ENCODE results near the gene MGAT4B.

Gene MGAT4B

DNA sequence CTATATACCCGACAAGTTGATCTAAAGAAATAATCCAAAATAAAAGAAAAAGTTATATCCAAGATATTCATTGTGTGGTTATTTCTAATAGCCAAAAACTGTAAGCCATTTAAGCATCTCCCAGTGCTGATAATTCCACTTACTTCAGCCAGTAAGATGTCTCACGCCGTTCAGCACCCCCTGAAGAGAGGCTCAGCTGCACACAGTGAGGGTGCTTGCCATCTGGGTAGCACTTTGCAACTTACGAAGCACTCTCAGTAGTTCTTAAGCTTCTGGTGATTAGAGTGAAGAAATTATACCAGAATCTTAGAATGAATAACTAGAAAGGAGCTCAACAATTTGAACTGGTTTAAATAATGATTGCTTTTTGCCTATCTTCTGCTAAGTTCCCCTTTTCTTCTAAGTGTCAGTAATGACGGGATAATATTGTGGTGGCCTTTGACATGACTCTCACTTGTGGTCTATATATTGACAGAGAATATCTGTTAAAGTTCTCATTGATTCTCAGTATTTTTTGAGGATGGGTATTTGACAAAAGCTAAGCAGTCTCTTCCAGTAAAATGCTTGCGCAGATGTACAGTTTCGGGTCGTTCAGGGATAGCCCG, 39.1 kb downstream of the MGAT4B start:
- DNase-seq = no peak

DNA sequence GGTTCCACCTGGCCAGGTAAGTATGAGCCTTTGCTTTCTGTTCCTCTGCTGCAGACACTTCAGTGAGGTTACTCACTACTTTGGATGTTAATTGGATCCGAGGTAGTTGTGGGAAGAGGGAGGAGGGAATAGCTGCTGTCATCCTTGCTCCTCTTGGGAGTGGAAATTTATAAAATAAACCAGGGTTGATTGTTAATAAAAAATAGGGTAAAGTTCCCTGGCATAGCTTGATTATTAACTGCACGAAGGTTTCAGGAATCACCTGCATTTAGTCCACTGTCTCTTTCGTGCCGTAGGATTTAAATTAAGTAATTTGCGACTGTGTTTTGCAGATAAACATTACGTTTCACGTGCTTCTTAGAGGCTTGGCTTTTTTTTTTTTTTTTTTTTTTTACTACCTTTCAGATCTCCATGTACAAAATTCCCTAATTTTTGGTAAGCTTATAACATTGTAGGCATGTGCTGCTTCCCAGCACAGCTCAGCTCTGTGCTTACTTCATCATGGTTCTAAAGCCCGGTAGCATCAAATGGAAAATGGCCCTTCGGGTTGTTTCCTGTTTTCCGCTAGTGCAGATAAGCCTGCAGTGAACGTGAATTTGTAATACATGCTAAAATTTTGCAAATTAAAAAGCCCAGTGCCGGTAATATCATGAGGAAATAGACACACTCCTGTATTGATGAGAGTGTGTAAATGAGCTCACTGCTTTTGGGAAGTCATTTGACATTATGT, 39.8 kb downstream of the MGAT4B start:
- no peak for DNase-seq

DNA sequence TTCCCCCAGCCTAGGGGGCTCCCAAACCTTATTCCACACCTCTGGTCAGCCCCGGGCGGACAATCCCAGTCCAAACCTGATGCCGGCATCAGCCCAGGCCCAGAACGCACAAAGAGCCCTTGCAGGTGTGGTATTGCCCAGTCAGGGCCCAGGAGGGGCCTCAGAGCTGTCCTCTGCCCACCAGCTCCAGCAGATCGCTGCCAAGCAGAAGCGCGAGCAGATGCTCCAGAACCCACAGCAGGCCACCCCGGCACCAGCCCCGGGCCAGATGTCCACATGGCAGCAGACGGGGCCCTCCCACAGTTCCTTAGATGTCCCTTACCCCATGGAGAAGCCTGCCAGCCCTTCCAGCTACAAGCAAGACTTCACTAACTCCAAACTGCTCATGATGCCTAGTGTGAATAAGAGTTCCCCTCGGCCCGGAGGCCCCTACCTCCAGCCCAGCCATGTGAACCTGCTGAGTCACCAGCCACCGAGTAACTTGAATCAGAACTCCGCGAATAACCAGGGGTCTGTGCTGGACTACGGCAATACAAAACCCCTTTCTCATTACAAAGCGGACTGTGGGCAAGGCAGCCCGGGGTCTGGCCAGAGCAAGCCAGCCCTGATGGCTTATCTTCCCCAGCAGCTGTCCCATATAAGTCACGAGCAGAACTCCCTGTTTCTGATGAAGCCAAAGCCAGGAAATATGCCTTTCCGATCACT, 40.5 kb downstream of the MGAT4B start:
- no peak for DNase-seq

DNA sequence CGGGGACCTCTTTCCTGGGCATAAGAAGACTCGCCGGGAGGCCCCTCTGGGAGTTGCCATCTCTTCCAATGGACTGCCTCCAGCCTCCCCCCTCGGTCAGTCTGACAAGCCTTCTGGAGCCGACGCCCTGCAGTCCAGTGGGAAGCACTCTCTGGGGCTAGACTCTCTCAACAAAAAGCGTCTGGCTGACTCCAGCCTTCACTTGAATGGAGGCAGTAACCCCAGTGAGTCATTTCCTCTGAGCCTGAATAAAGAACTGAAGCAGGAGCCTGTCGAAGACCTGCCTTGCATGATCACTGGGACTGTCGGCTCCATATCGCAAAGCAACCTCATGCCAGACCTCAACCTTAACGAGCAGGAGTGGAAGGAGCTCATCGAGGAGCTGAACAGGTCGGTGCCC, 41.3 kb downstream of the MGAT4B start:
- DNase-seq = no peak

DNA sequence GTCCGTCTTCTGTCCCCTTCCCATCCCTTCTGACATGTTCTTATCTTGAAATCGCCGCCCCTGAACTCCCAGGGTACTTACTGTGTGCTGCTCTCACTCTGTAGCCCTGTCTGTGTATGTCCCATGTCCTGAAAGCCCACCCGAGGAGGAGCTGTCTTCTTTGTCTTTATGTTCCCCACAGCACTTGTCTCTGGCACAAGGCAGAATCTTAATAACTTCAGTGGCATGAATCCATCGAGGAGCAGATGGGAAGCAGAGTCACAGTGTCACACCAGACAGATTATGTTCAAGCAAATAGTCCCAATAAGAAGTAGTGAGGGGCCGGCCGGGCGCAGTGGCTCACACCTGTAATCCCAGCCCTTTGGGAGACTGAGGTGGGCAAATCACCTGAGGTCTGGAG, 42.6 kb downstream of the MGAT4B start:
- no peak for DNase-seq

DNA sequence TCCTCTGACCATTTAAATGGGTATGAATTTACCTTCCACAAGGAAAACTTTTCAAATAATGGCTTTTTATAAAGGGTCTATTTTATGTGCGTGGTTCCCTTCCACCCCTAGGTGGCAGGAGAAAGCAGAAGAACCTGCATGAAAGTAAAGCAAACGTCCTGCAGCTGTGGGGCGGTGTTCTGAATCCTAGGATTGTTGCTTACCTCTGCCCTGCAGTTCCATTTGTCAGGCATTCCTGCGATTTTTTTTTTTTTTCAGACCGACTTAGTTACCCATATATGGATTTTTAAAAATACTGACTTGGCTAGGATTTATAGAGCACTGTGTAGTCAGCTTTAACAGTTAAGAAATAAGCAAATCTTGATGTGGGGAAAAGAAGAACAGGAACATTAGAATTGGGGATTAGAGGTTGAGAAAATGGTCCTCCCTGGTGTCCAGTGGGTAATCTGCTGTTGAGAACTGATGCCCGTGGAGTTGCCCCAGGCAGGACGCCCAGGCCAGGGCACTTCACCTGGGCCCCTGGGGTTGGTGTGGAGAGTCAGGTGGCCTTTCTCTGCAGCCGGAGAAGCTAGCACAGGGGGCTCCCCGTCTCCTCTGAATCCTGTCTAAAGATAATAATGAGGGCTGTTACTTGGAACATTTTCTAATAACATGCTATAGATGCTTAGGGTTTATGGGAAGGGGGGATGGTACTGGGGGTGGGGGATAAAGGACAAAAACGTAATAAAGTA, 43.3 kb downstream of the MGAT4B start:
- no peak for DNase-seq

DNA sequence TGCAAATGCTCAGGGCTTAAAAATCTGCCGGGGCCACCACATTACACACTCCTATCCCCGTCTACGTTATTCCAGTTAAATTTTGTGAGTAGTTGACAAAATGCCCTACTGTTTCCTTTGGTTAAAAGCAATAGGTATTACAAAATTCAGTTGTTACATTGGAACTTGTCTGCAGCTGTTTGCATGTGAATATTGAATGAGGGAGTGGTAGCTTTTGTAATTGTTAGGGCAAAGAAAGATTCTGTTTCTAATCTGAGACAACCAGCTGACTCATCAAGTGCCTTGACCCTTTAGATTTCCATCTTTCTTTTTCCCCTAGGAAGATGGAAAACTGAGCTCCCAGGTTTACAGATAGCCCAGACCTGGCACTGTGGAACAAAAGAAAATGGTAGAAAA, 43.9 kb downstream of the MGAT4B start:
- DNase-seq = no peak

DNA sequence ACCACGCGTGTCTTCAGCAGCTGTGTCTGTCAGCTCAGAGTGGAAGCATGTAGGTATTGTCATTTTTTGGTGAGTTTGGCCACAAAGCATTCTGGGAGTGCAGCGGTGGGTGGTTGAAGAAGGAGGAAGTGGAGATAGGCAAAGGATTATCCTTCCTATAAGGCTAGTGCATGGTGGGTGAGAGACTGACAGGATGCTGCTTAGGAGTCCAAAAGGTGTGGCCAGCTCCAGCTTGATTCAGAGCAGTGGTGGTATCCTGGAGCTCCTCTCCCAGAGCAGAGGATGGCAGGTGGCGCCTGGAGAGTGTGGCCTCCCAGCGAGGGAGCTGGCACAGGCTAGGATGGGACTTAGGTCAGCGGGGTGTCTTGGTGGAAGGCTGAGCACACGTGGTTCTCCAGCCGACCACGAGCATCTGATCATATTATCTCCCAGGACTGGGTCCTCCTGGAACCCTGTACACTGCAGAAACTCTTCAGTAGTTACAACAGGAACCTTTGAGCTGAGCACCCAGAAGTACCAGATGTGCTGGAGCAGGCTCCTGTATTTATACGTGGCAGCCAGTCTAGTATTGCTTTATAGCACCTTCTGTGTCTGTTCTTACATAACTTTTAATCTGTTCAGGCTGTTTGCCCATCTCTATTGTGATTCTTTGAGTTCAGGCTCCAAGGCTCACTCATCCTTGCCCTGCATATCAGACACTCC, 44.4 kb downstream of the MGAT4B start:
- peak; percentile 32 for DNase-seq

DNA sequence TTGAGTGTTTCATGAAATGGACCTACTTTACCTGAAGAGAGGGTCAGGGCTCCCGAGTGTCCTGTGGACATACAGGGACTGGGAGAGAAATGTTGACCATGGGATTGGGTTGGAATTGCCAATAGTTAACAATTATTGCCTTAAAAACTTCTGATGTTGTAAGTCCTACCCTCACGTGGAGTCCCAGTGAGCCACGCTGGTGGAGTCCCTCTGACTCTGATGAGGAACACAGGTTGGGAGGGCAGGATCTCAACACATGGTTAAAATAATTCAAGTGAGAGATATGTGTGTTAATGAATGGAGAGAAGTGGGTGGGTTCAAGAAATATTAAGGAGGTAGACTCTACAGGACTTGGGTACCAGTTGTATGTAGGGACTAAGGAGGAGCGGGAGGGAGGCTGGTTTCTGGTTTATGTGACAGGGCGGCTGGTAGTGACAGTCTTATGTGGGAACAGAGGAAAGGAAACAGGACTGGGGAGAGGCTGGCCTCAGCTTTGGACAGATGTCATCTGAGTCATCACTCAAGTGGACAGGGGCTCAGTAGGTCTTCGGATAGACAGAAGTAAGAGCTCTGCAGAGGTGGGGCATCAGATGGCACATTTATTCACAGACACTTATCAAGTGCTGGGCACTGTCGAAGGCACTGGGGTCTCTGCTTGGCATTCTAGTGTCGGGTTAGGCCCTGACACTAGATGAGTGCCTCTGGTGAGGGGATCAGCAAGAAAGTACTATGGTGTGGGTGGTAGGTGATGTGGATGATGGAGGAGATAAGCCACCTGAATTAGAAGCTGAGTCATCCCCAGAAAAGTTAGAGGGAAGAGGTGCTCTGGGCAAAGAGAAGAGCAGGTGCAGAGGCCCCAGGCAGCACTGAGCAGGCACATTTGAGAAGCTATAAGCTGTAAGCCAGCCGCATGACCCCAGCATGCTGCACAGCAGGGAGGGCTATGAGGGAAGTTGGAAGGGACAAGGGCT, 46.8 kb downstream of the MGAT4B start:
- DNase-seq = no peak

DNA sequence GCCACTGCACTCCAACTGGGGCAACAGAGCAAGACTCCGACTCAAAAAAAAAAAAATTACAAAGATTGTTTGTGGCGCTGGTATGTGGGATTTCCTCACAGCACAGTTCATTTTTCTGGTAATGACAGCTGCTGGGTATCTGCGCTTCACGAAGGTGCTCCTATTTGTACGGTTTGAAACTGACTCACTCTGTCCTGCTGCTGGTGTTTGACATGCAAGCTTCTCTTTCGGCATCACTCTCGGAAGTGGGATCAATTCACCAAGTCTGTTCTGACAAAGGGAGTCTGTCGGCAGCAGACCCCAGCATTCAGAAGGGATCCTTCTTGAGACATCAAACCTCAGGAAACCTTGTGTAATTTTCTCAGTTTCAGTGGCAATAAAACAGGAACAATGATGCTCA, 47.7 kb downstream of the MGAT4B start:
- no peak for DNase-seq

DNA sequence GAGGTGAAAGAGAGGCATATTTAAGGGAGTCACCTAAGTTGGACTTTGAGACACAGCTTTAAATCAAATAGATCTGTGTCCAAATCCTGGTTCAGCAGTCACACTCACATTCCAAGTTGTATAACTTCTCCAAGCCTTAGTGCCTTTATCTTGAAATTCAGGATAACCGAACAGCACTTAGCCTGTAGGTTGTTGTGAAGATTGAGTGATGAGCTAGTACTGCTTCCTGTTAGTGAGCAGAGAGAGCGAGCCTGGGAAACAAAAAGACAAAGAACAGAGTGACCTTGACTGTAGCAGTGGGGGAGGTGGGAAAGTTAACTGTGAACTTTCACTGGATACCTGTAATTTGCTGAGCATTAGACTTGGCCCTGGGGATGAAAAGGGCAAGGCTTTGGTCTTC, 51.6 kb downstream of the MGAT4B start:
- DNase-seq = no peak

DNA sequence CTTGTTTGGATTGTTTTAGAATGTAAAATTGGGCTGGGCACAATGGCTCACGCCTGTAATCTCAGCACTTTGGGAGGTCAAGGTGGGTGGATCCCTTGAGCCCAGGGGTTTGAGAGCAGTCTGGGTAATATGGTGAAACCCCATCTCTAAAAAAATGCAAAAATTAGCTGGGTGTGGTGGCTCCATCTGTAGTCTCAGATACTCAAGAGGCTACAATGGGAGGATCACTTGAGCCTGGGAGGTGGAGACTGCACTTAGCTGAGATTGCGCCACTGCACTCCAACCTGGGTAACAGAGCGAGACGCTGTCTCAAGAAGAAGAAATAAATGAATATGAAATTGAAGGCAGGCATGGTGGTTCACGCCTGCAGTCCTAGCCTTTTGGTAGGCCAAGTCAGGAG, 52.7 kb downstream of the MGAT4B start:
- DNase-seq = no peak

DNA sequence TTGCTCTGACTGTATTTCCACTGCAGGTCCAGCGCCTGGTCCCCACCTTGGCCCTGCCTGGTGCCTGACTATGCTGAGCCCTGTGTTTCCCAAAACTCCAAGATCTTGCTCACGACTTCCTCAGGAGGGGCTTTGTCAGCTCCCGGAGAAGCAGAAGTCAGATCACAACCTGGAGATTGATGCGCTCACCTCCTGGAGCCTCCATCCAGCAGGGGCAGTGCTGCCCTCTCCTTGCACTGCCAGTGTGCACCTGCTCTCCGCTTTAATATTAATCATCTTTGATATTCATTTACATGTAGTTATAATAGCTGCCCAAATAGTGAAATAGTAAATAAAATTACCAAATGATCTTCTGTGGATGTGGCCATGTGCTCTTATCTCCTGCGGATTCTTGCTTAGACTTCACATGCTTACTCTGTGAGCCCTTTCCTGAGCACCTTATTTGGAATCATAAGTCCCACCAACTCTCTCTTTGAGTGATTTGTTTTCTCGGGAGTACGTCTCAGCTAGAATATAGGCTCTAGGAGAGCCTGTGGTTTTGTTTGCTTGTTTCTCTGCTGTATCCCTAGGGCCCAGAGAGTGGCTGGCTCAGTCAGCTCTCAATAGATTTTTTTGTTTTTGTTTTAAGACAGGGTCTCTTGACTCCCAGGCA, 56.7 kb downstream of the MGAT4B start:
- no peak for DNase-seq

DNA sequence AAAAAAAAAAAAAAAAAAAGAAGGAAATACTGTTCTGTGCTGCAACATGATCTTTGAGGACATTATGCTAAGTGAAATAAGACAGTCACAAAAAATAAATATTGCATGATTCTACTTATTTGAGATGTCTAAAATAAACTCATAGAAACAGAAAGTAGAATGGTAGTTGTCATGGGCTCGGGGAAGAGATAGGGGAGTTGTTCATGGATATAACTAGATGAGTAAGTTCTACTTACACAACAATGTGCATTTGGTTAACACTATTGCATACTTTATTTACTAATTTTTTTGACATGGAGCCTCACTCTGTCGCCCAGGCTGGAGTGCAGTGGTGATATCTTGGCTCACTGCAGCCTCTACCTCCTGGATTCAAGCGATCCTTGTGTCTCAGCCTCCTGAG, 58.9 kb downstream of the MGAT4B start:
- no peak for DNase-seq

Data from NCI-H524 treated with DMSO at 0.1 percent for 48 hours (cell line).